ENCODE measurements around the gene CD209.
A peak's percentile ranks its signal among the peaks of the same experiment; 100 is the strongest.

DNA sequence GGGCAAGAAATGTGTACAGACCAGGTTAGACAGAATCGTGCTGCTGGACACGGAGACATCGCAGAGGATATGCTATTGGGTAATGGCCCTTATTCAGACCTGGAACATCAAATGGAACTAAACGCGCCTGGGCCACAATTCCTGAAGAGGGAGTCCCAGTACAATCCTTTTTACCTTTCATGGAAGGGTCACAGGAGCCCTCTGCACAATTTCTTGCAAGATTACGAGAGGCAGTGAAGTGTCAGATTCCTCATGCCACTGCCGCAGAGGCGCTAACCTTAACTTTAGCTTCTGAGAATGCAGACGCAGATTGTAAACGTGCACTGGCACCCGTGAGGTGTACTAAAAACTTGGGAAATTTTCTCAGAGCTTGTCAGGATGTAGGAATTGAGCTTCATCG is 33.8 kb upstream of the CD209 start:
- TF ChIP-seq EZH2 (IDR thresholded peaks at IDR 0.05) (no peak), CEBPB (IDR thresholded peaks at IDR 0.05; ENCODE audit: low read depth) (no peak), POLR2AphosphoS5 (IDR thresholded peaks at IDR 0.05; ENCODE audit: low read depth, low read length) (no peak), JUND (IDR thresholded peaks at IDR 0.05) (no peak), POLR2A (IDR thresholded peaks at IDR 0.05; ENCODE audit: borderline replicate concordance, extremely low read depth, insufficient read depth, insufficient read length) (no peak), SP1 (IDR thresholded peaks at IDR 0.05; ENCODE audit: low read depth) (no peak)
- TF ChIP-seq, protein P1, sequence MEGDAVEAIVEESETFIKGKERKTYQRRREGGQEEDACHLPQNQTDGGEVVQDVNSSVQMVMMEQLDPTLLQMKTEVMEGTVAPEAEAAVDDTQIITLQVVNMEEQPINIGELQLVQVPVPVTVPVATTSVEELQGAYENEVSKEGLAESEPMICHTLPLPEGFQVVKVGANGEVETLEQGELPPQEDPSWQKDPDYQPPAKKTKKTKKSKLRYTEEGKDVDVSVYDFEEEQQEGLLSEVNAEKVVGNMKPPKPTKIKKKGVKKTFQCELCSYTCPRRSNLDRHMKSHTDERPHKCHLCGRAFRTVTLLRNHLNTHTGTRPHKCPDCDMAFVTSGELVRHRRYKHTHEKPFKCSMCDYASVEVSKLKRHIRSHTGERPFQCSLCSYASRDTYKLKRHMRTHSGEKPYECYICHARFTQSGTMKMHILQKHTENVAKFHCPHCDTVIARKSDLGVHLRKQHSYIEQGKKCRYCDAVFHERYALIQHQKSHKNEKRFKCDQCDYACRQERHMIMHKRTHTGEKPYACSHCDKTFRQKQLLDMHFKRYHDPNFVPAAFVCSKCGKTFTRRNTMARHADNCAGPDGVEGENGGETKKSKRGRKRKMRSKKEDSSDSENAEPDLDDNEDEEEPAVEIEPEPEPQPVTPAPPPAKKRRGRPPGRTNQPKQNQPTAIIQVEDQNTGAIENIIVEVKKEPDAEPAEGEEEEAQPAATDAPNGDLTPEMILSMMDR (IDR thresholded peaks at IDR 0.05 in 2 of 3, conservative IDR thresholded peaks at IDR 0.05 in 1 of 3; ENCODE audit: borderline replicate concordance in 1 of 3, insufficient read depth in 1 of 3, low read depth in 2 of 3, low read length in 2 of 3): 0 out of 6 replicates have a peak, but pooled peaks of 2 of the 3 experiments have one; percentile 9 to 11
- TF ChIP-seq, protein P2, sequence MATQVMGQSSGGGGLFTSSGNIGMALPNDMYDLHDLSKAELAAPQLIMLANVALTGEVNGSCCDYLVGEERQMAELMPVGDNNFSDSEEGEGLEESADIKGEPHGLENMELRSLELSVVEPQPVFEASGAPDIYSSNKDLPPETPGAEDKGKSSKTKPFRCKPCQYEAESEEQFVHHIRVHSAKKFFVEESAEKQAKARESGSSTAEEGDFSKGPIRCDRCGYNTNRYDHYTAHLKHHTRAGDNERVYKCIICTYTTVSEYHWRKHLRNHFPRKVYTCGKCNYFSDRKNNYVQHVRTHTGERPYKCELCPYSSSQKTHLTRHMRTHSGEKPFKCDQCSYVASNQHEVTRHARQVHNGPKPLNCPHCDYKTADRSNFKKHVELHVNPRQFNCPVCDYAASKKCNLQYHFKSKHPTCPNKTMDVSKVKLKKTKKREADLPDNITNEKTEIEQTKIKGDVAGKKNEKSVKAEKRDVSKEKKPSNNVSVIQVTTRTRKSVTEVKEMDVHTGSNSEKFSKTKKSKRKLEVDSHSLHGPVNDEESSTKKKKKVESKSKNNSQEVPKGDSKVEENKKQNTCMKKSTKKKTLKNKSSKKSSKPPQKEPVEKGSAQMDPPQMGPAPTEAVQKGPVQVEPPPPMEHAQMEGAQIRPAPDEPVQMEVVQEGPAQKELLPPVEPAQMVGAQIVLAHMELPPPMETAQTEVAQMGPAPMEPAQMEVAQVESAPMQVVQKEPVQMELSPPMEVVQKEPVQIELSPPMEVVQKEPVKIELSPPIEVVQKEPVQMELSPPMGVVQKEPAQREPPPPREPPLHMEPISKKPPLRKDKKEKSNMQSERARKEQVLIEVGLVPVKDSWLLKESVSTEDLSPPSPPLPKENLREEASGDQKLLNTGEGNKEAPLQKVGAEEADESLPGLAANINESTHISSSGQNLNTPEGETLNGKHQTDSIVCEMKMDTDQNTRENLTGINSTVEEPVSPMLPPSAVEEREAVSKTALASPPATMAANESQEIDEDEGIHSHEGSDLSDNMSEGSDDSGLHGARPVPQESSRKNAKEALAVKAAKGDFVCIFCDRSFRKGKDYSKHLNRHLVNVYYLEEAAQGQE (IDR thresholded peaks at IDR 0.05; ENCODE audit: low read depth): no peak

All from HCT116 (cell line).